ENCODE data around the gene TMA7. TPM values are rescaled to one million over a fixed set of nuclear protein-coding genes. Genes with fewer than 3 reads are reported as not detected.
A peak's percentile ranks its signal among the peaks of the same experiment; 100 is the strongest.

TMA7 gene
- total and polyA plus RNA-seq, 9 of the 15 experiments (the other 6 are each of a cell fraction or from before 2014, with no cell fraction given), result 209 to 1,003 (median 486) TPM

DNA sequence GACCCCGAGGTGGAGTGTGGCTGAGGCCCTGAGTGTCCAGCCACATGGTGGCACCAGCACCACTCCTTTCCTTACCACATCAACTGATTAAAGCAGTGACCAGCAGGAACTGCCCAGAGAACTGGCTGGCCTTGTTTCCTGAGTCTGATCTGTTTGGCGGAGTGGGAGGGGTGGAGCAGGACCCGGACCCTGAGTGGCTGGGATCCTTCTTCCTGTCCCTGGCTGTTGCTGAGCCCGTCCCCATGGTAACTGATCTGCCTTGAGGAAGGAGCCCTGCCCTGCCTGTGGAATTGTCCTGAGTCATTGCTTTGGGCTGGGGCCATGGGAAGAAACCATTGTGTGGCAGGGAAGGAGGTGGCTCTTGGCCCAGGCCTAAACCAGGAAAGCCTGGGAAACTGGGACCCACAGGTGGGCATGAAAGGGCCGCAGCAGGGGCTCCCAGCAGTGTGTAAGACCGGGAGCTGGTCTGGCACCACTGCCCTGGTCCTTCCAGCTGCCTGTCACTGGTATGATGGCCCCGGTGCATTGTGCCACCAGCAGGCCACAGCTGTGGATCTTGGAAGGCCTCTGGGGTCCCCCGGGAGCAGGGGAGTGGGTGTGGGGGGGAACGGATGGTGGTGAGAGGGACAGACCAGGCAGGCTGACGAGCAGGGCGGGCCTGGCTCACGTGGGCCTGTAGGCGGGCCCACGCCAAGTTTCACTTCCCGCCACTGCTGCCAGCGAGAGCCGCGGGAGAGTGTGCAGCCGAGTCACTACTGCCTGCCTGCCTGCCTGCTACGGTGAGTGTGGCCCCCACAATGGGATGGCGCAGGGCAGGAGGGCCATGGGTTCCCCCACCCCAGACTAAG lies 25.7 kb downstream of the TMA7 start (continued):
- no peak for TF ChIP-seq PCBP1 (IDR thresholded peaks at IDR 0.05; ENCODE audit: low read depth, low read length, poor library complexity, severe bottlenecking)
- TF ChIP-seq KLF13 (tag; IDR thresholded peaks at IDR 0.05; ENCODE audit: borderline replicate concordance, low read depth), result no peak
- TF ChIP-seq, protein P1, sequence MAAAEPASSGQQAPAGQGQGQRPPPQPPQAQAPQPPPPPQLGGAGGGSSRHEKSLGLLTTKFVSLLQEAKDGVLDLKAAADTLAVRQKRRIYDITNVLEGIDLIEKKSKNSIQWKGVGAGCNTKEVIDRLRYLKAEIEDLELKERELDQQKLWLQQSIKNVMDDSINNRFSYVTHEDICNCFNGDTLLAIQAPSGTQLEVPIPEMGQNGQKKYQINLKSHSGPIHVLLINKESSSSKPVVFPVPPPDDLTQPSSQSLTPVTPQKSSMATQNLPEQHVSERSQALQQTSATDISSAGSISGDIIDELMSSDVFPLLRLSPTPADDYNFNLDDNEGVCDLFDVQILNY (CRISPR knock-in tag; IDR thresholded peaks at IDR 0.05), result no peak
- TF ChIP-seq ZBTB40 (IDR thresholded peaks at IDR 0.05), result no peak
- no peak for TF ChIP-seq ZBTB40 (CRISPR knock-in tag; IDR thresholded peaks at IDR 0.05)
- TF ChIP-seq, protein P2, sequence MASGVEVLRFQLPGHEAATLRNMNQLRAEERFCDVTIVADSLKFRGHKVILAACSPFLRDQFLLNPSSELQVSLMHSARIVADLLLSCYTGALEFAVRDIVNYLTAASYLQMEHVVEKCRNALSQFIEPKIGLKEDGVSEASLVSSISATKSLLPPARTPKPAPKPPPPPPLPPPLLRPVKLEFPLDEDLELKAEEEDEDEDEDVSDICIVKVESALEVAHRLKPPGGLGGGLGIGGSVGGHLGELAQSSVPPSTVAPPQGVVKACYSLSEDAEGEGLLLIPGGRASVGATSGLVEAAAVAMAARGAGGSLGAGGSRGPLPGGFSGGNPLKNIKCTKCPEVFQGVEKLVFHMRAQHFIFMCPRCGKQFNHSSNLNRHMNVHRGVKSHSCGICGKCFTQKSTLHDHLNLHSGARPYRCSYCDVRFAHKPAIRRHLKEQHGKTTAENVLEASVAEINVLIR (CRISPR knock-in tag; IDR thresholded peaks at IDR 0.05), result no peak
- no peak for TF ChIP-seq KDM4B (IDR thresholded peaks at IDR 0.05; ENCODE audit: borderline replicate concordance in 2 of 2, low read depth in 1 of 2)
- TF ChIP-seq ZNF740 (CRISPR knock-in tag; IDR thresholded peaks at IDR 0.05), result peak; percentile 37; the same call in 1 of the 2 replicates
- no peak for TF ChIP-seq ZNF740 (tag; IDR thresholded peaks at IDR 0.05)
- TF ChIP-seq ZFP36 (IDR thresholded peaks at IDR 0.05; ENCODE audit: low read depth, low read length, partially characterized antibody), result no peak
- no peak for TF ChIP-seq TEAD4 (IDR thresholded peaks at IDR 0.05; ENCODE audit: low read length)
- TF ChIP-seq TEAD4 (CRISPR knock-in tag; IDR thresholded peaks at IDR 0.05; ENCODE audit: borderline replicate concordance), result no peak
- no peak for TF ChIP-seq ZNF830 (CRISPR knock-in tag; IDR thresholded peaks at IDR 0.05)
- TF ChIP-seq ZFX (CRISPR knock-in tag; IDR thresholded peaks at IDR 0.05), result peak; percentile 64

Measured in K562 (cell line).